AG09309 (cell line): Measurements from ENCODE around the gene GPHN.

Experiments
- DNase-seq: peaks from one replicate; pipeline ENCODE4 v3.0.0-alpha.2; 2010; ENCODE audit warnings: low read depth
- H3K4me3 ChIP-seq: 2 replicates; pipeline ENCODE4 v1.5.1; 2011; ENCODE audit warnings: mild to moderate bottlenecking, low read depth, low read length, moderate library complexity; ENCODE audit not compliant: control insufficient read depth
- TF ChIP-seq, protein P1 (sequence below): IDR thresholded peaks from 2 replicates; pipeline ENCODE4 v1.5.1; 2011; ENCODE audit warnings: mild to moderate bottlenecking, low read depth, low read length, inconsistent platforms; ENCODE audit not compliant: insufficient read depth, control insufficient read depth; ENCODE audit errors: missing control alignments

The GPHN gene

DNA sequence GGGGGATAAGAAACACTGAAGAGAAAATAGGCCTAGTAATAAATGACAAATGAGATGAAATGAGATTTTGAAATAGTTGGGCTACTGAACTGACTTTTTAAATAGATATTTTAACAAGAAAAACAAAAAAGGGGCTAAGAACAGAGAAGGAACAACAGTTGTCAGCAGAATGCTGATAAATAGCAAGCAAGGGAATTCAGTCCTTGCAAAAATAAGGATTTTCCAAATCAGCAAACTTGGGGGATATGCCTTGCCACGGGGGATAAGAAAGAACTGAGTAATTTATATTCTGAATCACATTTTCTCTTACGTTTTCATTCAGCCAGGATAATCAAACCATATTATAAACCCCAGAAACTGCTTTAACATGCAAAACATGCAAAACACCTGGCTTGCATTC is 34.7 kb upstream of the GPHN start:
- TF ChIP-seq, protein P1, sequence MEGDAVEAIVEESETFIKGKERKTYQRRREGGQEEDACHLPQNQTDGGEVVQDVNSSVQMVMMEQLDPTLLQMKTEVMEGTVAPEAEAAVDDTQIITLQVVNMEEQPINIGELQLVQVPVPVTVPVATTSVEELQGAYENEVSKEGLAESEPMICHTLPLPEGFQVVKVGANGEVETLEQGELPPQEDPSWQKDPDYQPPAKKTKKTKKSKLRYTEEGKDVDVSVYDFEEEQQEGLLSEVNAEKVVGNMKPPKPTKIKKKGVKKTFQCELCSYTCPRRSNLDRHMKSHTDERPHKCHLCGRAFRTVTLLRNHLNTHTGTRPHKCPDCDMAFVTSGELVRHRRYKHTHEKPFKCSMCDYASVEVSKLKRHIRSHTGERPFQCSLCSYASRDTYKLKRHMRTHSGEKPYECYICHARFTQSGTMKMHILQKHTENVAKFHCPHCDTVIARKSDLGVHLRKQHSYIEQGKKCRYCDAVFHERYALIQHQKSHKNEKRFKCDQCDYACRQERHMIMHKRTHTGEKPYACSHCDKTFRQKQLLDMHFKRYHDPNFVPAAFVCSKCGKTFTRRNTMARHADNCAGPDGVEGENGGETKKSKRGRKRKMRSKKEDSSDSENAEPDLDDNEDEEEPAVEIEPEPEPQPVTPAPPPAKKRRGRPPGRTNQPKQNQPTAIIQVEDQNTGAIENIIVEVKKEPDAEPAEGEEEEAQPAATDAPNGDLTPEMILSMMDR = no peak

DNA sequence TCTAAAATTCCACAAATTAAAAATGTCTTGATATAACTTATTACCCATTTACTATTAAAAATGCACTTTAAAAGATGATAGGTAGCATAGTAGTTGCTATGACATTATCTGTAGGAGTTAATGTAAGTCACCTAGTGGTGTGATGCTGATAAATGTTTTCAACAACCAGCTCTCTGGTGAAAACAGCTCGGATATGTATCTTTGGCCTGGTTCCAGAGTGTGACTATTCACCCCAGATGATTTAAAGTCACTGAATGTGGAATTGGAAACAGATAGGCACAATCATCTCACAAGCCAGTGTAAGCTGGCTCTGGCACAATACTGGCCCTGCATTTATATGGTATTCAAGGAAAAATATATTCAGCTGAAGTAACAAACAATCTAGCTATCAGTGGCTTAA is 31.0 kb upstream of the GPHN start:
- H3K4me3 ChIP-seq = no peak overlapping the region
- DNase-seq = no peak
- TF ChIP-seq, protein P1 = no peak

More for the DNA sequence above, 34.7 kb upstream of the GPHN start:
- DNase-seq = no peak
- no peak overlapping the region for H3K4me3 ChIP-seq

GRCh38 chr14:66477567-66477966 is 30.4 kb upstream of the GPHN start:
- H3K4me3 ChIP-seq = no peak overlapping the region
- TF ChIP-seq, protein P1 = no peak
- DNase-seq = no peak

- H3K4me3 ChIP-seq = no peak overlapping the region
- TF ChIP-seq, protein P1 = no peak
- DNase-seq = no peak
These were observed 25.1 kb upstream of the GPHN start for GRCh38 chr14:66482873-66483272.

DNA sequence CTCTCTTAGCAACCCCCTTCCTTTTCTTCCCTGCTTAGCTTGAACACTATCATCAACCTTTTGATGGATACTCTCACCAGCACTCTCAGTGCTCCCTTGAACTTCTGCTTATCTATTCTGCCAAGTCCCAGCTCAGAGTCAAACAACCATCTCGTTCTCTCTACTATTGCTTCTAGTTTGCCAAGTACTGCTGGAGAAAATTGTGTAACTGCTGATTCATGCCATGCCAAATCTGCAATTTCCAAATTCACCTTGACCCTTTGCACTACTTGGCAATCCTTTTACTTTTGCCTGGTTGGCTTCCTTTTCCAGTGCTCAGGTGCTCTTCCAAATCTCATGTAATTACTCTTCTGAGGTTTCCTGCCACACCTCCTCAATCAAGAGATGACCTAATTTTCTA is 24.6 kb upstream of the GPHN start:
- no peak overlapping the region for H3K4me3 ChIP-seq
- DNase-seq = no peak
- TF ChIP-seq, protein P1 = no peak

DNA sequence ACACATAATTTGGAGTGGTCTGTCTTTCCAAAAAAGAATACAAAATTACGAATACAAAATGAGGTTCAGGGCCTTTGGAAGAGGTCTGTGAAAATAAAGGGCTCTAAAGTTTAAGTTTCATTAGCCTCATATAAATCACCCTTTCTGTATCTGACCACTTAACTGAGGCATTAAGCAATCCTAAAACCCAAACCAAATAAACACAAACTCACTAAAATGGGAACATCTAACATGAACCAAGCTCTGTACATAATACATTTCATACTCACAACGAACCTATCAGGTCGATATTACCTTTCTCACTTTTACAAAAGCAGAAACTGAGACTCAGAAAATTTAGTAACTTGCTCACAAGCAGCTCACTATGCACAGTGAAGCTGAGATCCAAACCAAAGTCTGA is 22.9 kb upstream of the GPHN start:
- H3K4me3 ChIP-seq = no peak overlapping the region
- TF ChIP-seq, protein P1 = no peak
- no peak for DNase-seq

GRCh38 chr14:66485910-66486421 is 22.0 kb upstream of the GPHN start, which contains the start of gene CCDC196:
Gene CCDC196, plus strand, starts transcription at chr14:66486371. Its CDS starts 132 bp downstream, at chr14:66486503.
- H3K4me3 ChIP-seq = no peak within 1 kb of the TSS
- TF ChIP-seq, protein P1 = no peak
- no peak for DNase-seq
